OCI-LY1 (cell line): ENCODE measurements around the gene NFYC.

Experiments used
- H2AFZ ChIP-seq: fragments of 200-600 bp; sonication (generic), shearing (Covaris generic); 2 replicates; pipeline ENCODE4 v1.6.0; 2014; ENCODE audit warnings: antibody characterized with exemption, mild to moderate bottlenecking, low read length
- H3F3A ChIP-seq: fragments of 200-600 bp; sonication (generic), shearing (Covaris generic); 2 replicates; pipeline ENCODE4 v1.6.0; 2014; ENCODE audit warnings: mild to moderate bottlenecking, antibody characterized with exemption, low read length, moderate library complexity; ENCODE audit not compliant: insufficient read depth
- H3K27ac ChIP-seq: fragments of 200-600 bp; sonication (generic); 2 replicates; pipeline ENCODE4 v1.5.1; 2014; ENCODE audit warnings: low read length, mixed run types, mild to moderate bottlenecking, low read depth; ENCODE audit not compliant: poor library complexity, severe bottlenecking
- H3K27me3 ChIP-seq: fragments of 200-600 bp; sonication (generic); 2 replicates; pipeline ENCODE4 v1.6.0; 2014; ENCODE audit warnings: antibody characterized with exemption, mild to moderate bottlenecking, low read length, moderate library complexity; ENCODE audit not compliant: insufficient read depth
- H3K36me3 ChIP-seq: fragments of 200-600 bp; sonication (generic); 2 replicates; pipeline ENCODE4 v1.6.1; 2014; ENCODE audit warnings: mild to moderate bottlenecking, antibody characterized with exemption, low read length, moderate library complexity, mixed read lengths; ENCODE audit not compliant: insufficient read depth
- H3K4me1 ChIP-seq: fragments of 200-600 bp; sonication (generic); 2 replicates; pipeline ENCODE4 v1.5.1; 2014; ENCODE audit warnings: mild to moderate bottlenecking, low read length, moderate library complexity; ENCODE audit not compliant: insufficient read depth, severe bottlenecking
- H3K4me2 ChIP-seq: fragments of 200-600 bp; sonication (generic), shearing (Covaris generic); 2 replicates; pipeline ENCODE4 v1.6.1; 2014; ENCODE audit warnings: low read length
- H3K4me3 ChIP-seq: fragments of 200-600 bp; sonication (generic); 2 replicates; pipeline ENCODE4 v1.5.1; 2014; ENCODE audit warnings: low read length, low read depth, mild to moderate bottlenecking, mixed read lengths; ENCODE audit not compliant: poor library complexity, severe bottlenecking
- H3K79me2 ChIP-seq: fragments of 200-600 bp; shearing (Covaris generic); 2 replicates; pipeline ENCODE4 v1.6.1; 2016; ENCODE audit warnings: mixed run types, low read length, mixed read lengths; ENCODE audit not compliant: insufficient read depth
- H3K9ac ChIP-seq: fragments of 200-600 bp; sonication (generic), shearing (Covaris generic); 2 replicates; pipeline ENCODE4 v1.6.1; 2014; ENCODE audit warnings: mild to moderate bottlenecking, low read length, mixed read lengths
- H3K9me2 ChIP-seq: fragments of 200-600 bp; sonication (generic), shearing (Covaris generic); 2 replicates; pipeline ENCODE4 v1.6.1; 2014; ENCODE audit warnings: low read depth, mild to moderate bottlenecking, low read length, mixed read lengths
- H3K9me3 ChIP-seq: fragments of 200-600 bp; shearing (Covaris generic); 2 replicates; pipeline ENCODE4 v1.6.1; 2014; ENCODE audit warnings: low read length, mixed read lengths
- H4K20me1 ChIP-seq: fragments of 200-600 bp; sonication (generic), shearing (Covaris generic); 2 replicates; pipeline ENCODE4 v1.6.0; 2016; ENCODE audit warnings: mild to moderate bottlenecking, low read length; ENCODE audit not compliant: insufficient read depth
- CTCF ChIP-seq: fragments of 200-600 bp; sonication (generic), shearing (Covaris generic); IDR thresholded peaks from 2 replicates; pipeline ENCODE4 v1.5.1; 2017; ENCODE audit warnings: mild to moderate bottlenecking, antibody characterized with exemption, low read length, moderate library complexity, mixed read lengths
- EZH2 ChIP-seq: fragments of 200-600 bp; sonication (generic), shearing (Covaris generic); IDR thresholded peaks from 2 replicates; pipeline ENCODE4 v1.8.0; 2017; ENCODE audit warnings: borderline replicate concordance, mixed run types, mild to moderate bottlenecking, antibody characterized with exemption, low read length, moderate library complexity, mixed read lengths

NFYC gene

GRCh38 chr1:40712997-40713396 is 21.5 kb downstream of the NFYC start:
- Histone ChIP-seq H3K79me2 (peaks cover 83% of the 10 kb centered on the region), H3K9ac (no peak overlapping the region), H4K20me1 (no peaks in the 10 kb centered on the region), H3K27ac (peak overlapping the region; percentile 52), H3K36me3 (peaks cover 18% of the 10 kb centered on the region; the same call in 1 of the 2 replicates), H3K27me3 (no peaks in the 10 kb centered on the region), H3K9me3 (no peaks in the 10 kb centered on the region), H2AFZ (no peak overlapping the region), H3K4me1 (peaks cover 51% of the 10 kb centered on the region), H3K9me2 (no peaks in the 10 kb centered on the region), H3K4me3 (no peak overlapping the region), H3K4me2 (peak overlapping the region; percentile 12; the same call in 1 of the 2 replicates), H3F3A (no peaks in the 10 kb centered on the region)
- TF ChIP-seq EZH2 (no peak), CTCF (no peak)

GRCh38 chr1:40715491-40716059 is 24.1 kb downstream of the NFYC start:
- H3K9me3 ChIP-seq: no peaks in the 10 kb centered on the region
- H2AFZ ChIP-seq: no peak overlapping the region
- H3K9me2 ChIP-seq: no peaks in the 10 kb centered on the region
- H3K36me3 ChIP-seq: peaks cover 18% of the 10 kb centered on the region; the same call in 1 of the 2 replicates
- no peak overlapping the region for H3K4me2 ChIP-seq
- no peak overlapping the region for H3K9ac ChIP-seq
- peaks cover 31% of the 10 kb centered on the region for H3K4me1 ChIP-seq
- H3F3A ChIP-seq: no peaks in the 10 kb centered on the region
- H3K27ac ChIP-seq: no peak overlapping the region
- no peak overlapping the region for H3K4me3 ChIP-seq
- H3K27me3 ChIP-seq: no peaks in the 10 kb centered on the region
- peaks cover 85% of the 10 kb centered on the region for H3K79me2 ChIP-seq
- TF ChIP-seq EZH2 (no peak), CTCF (no peak)
- H4K20me1 ChIP-seq: no peaks in the 10 kb centered on the region

- Histone ChIP-seq H3K9me3 (no peaks in the 10 kb centered on the region), H3K79me2 (peaks cover 81% of the 10 kb centered on the region), H3K4me3 (no peak overlapping the region), H3K27ac (no peak overlapping the region), H3K4me1 (peaks cover 16% of the 10 kb centered on the region), H3K9ac (no peak overlapping the region), H3K9me2 (no peaks in the 10 kb centered on the region), H4K20me1 (no peaks in the 10 kb centered on the region), H3F3A (no peaks in the 10 kb centered on the region), H3K27me3 (no peaks in the 10 kb centered on the region), H3K4me2 (no peak overlapping the region), H3K36me3 (peaks cover 18% of the 10 kb centered on the region; the same call in 1 of the 2 replicates), H2AFZ (no peak overlapping the region)
- TF ChIP-seq CTCF: no peak
These were observed 25.6 kb downstream of the NFYC start for GRCh38 chr1:40717065-40717464.
